Stimulated activated CD8-positive, alpha-beta memory T cell treated with anti-CD3 and anti-CD28 coated beads, Interleukin-12 subunit alpha, Interleukin-12 subunit beta, amount 100 ng/mL, for 24 hours (primary cell): ENCODE results near the gene DOCK11.

ENCODE experiments used
- DNase-seq: peaks from one replicate; pipeline ENCODE4 v3.0.0-alpha.2; 2020; ENCODE audit errors: extremely low read depth

The DOCK11 gene

DNA sequence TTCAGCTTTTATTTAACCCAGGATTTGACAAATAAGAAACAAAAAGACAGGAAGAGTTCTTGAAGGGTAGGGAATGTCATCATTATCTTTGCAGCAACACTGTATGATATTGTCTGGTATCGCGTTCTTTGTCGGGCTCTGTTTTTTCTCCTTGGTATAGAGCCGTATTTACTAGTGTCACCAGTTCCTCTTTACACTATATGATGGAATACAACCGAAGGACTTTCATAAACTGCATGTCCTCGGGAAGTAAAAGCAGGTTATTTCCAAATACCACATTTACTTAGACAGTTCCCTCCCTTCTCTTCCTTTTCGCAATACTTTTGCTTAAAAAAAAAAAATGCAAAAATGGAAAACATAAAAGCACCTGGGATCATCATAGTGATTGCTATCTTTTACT, 135.2 kb downstream of the DOCK11 start:
- no peak for DNase-seq

DNA sequence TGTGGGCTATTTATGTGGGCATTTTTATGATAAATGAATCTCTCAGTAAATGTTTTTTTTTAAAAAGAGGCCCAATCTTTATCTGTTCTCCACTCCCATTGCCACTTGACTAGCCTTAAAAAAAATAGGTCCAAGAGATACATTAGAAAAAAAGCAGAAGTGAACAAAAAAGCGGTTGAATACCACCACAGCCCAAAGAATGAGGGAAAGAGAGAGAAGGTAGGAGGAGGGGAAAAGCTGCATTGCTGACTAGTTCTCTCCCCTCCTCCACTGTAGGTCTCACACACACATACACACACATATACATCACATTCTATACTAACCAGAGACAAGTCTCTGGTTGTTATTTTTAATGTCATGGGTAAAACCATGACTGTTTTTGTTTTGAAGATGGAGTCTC, 136.0 kb downstream of the DOCK11 start:
- no peak for DNase-seq

DNA sequence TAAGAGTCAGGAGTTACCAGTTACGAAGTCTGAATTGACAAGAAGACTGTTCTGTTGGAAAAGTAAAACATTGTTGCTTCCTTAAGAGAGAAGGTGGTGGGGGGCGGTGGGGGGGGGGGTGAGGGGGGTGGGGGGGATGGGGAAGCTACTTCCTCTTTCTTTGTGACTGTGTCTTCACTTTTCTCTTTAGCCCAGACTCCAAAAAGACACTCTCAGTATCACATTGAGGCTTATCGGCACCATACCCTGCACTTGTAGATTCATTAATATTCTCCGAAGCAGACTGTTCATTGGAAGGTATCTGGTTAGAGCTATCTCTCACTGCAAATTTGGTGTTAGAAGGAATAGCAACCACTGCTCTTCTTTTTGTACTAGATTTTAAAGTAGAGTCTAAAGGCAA, 137.2 kb downstream of the DOCK11 start:
- no peak for DNase-seq

DNA sequence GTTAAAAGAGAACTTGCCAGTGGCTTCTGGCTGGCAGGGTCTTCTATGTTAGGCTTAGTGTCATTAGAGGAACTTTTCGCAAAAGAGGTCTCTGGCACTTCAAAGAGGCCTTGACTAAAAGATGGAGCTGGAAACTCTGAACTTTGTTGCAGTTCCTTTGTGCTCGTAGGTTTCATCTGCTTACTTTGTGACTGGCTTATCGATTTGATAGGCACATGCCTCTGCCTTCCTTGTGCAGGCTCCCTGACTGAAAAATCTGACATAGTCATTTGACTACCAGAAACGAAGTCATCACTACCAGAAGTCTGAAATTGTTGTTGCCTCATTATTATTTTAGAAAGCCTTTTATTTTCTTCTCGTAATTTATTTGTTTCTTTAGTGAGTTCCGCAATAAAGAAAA, 137.9 kb downstream of the DOCK11 start:
- DNase-seq = no peak

DNA sequence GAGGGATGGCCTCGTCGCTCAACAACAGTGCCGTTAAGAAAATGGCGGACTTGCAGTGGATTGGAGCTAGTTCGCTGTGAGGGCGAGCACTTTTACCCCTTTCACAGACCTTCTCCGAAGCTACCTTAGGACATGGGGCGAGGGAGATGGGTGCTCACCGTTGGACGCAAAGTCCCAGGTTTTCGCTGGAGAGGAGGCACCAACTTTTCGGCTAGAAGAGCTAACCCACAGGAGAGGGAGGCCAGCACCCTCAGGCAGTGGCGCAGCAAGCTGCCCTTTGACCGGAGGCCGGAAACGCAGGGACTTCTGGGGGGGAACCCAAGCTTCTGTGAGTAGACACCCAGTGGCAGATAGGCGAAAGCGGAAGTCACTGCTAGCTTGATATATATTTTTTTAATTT, 138.7 kb downstream of the DOCK11 start:
- no peak for DNase-seq

DNA sequence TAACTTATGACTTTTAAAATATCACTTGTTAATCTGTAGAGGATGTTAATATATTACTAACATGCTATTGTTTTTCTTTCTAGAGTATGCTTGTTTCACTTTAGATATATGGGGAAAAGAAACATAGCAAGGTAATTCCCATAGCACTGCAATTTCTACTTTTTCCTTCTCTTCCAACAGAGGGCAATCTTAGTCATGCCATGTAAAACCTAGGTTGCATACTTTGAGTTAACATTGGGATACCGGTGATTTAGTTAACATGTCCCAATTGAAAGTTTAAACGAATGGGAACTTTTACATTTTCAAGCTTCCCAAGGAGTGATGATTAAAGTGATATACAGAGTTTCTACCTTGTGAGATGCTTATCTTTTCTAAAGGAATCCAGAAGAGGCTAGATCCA, 142.4 kb downstream of the DOCK11 start:
- no peak for DNase-seq

DNA sequence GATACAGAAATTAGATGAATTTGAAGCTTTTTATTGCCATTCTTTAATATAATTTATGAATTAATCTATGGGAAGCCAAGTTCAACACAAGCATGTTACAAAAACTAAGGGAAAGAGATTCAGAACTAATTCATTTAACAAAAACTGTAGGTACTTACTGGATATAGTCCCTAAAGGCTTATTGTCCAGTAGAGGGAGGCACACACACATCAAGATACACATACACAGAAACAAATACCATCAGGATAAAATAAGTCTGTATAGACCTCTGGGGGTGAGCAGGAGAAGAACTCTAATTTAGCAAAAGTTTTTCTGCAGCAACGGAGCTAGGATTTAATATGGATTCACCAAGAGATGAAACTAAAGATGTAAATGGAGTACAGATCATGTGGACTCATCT, 148.8 kb downstream of the DOCK11 start:
- DNase-seq = no peak

DNA sequence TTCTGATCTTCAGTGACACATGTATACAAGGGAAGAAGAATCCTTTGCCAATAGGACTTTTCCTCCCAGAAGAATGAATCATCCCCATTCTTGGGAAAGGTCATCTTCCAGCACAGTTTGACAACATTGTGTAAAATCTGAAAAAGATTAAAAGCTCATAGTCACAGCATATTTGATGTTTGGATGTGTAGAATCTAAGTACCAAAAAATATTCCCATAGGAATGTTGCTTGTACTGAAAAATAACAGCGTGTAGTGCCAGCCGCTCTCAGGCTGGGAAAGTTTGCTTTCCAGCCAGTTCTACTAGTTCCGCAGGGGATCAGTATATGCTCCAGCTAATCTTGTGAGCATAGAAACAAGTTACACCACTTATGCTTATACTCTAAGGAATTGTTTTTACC, 157.1 kb downstream of the DOCK11 start:
- no peak for DNase-seq

DNA sequence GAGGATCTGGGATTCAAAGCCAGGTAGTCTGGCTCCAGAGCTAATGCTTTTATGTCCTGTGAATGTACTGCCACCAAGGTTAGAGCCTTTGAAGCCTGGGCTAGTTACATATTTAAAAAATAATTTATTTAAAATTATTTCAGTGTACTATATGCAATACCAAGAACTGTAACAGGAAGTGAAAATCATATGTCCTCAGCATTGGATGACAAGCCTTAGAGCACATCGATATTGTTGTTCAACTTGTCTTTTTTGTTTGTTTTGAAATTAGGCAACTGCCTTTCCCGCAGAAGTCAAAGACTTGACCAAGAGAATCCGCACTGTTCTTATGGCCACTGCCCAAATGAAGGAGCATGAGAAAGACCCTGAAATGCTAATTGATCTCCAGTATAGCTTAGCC, 158.7 kb downstream of the DOCK11 start:
- DNase-seq = no peak

DNA sequence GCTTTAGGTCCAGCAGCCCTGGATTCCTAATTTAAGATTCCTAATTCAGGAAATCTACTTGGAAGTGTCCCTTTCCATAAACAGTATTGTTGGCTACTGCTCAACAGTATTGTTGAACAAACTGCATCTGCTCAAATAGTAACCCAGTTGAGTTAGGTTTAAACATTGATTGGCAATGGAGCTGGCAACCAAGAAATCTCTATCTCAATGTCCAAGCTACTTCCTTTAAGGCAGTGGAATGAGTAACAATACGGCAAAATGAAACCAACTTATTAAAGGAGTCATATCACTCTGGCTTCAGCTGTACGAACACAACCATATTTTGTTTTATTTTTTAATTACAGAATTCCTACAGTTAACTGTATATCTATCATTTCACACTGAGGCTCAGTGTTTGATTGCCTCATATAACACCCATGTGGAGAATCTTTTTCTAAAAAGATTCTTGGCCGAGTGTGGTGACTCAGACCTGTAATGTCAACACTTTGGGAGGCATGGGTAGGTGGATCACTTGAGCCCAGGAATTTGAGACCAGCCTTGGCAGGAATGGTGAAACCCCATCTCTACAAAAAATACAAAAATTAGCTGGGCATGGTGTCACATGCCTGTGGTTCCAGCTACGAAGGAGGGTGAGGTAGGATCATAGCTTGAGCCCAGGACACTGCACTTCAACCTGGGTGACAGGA, 160.1 kb downstream of the DOCK11 start:
- DNase-seq = no peak

DNA sequence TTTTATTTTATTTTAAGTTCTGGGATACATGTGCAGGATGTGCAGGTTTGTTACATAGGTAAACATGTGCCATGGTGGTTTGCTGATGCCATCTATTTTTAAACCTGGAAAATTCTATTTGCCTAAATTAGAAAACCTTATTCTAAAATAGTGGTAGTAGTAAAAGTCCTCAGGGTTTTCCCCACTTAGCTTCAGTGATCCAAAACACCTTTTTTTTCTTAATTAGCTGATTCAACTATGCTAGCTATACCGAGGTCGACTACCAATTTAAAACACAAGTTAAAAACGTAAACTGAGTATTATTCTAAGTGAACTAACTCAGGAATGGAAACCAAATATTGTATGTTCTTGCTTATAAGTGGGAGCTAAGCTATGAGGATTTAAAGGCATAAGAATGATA, 161.8 kb downstream of the DOCK11 start:
- no peak for DNase-seq

DNA sequence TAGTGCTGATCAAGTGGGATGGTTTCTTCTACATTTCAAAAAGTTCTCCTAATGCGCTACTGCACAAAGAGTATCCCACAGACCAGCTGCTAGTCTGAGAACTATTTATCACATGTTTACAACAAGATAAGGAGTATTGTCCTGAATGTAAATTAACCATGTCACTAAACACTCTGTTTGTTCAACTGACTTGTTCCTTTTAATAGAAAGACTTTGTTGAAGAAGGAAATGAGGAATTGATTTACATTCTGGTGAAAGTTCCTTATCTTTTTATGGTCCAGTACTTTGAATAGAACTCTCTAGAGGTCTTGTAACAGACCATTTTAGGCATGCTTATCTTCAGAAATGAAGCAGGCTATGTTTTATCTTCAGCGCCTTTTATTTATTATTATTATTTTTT, 164.5 kb downstream of the DOCK11 start:
- DNase-seq = no peak

DNA sequence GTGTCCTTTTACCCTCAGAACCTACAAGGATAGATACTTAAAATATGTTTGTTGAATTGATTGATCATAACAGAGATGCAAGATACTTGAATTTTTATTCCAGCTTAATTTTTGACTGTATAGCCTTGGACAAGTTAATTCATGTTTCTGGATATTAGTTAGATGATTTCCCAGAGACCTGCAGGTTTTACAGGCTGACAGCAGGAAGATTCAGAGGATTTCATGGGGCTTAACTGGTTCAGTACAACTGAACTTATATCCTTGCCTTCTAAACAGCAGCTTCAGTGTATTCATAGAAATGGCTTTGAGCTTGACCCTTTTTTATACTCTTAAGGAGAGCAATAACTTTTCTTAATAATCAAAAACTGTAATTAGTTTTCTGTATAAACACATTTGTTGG, 169.6 kb downstream of the DOCK11 start:
- no peak for DNase-seq

DNA sequence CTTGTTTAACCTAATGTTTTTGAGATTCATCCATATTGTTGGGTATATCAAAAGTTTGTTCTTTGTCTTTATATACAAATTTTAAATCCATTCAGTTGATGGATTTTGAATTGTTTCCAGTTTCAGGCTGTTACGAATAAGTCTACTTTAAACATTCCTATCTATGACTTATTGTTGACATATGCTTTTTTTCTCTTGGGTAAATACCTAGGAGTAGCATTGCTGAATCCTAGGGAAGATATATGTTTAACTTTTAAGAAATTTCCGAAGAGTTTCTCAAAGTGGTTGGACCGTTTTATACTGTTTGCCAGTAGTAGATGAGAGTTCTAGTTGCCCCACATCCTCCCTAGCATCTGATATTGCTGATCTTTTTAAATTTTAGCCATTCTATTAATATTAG, 170.9 kb downstream of the DOCK11 start:
- DNase-seq = no peak

DNA sequence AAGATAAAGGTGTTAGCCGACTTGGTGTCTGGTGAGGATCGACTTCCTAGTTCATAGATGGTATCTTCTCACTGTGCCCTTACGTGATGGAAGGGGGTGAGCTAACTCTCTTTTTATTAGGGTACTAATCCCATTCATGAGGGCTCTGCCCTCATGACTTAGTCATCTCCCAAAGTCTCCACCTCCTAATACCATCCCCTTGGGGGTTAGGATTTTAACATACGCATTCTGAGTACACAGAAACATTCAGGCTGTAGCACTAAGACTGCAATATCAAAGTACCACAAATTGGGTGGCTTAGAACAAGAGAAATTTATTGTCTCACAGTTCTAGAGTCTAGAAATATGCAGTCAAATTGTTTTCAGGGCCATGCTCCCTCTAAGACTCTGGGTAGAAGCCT, 173.8 kb downstream of the DOCK11 start:
- DNase-seq = no peak

DNA sequence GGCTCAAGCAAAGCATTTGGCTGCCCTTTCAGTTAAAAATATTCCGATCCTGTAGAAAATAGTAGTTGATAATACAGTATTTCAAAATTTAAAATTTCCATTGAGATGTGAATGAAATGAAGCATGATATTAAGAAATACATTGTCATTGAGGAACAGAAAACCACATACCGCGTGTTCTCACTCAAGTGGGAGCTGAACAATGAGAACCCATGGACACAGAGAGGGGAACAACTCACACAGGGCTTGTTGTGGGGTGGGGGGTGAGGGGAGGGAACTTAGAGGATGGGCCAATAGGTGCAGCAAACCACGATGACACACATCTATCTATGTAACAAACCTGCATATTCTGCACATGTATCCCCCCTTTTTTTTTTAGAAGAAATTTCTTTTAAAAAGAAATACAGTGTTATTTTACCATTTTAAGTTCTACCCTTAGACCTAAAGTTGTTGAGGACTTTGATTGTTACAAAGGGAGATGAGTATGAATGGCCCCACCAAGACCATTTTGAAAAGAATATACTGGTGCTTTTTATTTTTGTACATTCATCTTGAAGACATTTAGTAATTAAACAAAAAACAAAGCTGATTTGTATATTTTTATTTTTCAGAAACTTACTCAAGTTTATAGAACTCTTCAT, 179.8 kb downstream of the DOCK11 start:
- no peak for DNase-seq

DNA sequence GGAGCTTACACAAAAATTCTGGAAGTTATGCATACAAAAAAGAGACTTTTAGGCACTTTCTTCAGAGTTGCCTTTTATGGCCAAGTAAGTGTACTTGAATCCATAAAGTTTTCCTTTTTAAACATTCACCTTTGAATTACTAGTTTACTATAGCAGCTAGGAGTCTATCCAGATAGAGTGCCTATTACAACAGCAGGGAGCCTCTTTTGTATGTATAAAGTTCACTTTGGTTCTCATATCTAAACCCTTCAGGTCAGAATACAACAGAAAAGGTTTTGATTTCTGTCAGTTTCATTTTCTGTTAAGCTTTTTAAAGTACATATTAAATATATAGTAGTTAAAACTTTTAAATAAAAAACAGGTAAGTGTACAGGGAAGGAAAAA, 180.3 kb downstream of the DOCK11 start:
- no peak for DNase-seq

DNA sequence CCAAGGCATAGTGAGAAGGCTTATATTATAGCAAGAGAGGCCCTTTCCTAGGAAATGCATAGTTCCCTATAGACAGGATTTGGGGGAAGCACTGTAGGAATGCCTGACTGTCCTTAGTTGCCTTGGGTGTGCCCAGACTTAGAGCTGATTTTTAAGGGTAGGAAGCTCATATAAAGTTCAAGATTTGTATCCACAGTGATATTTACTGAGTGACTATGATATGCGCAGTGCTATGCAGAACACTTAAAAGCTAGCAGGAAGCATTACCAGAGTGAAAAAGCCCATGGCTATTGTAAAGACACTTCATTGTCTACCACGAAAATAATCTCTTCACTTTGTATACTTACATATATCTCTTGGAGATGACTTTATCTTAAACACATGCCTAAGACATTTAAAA, 181.7 kb downstream of the DOCK11 start:
- DNase-seq = no peak

DNA sequence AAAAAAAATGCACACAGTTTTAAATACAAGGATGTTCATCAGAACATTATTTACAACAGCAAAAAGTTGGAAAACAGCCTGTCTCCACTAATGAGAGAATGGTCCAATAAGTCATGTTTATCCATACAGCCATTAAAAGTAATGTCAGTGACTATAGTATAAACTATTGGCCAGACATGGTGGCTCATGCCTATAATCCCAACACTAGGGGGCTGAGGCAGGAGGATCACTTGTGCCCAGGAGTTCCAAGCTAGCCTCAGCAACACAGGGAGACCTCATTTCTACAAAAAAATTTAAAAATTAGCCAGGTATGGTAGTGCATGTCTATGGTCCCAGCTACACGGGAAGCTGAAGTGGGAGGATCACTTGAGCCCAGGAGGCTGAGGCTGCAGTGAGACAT, 183.7 kb downstream of the DOCK11 start:
- no peak for DNase-seq

DNA sequence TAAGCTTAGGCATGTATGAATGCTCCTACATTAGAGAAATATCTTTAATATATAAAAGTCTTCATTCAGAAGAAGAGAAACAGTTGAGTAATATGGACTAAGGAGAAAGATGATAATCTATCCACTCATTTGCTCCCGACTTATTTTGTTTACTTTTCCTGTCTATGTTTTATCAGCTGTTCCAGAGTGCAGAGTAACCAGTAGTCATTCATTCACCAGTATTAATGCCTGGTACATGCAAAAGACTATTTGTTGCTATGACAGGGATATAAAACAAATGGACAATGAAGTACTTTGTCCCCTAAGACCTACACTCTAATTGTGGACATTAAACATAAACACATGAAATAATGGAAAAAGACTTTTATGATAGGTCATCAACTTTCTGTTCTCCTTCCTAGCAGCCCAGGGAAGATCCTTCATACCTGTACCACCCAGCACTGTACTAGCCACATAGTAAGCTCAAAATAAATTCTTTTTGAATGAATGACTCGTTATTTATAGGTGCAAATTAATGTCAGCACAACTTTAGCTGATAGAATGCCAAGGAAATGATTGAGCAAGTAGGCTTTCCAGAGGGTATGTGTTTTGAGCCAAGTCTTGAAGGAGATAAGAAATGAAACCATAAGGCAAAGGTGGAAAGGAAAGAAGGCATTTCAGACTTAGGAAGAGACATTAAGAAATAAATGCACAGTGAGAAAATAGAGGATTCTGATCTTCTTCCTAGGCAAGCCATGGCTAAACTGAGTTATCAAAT, 186.8 kb downstream of the DOCK11 start:
- no peak for DNase-seq

DNA sequence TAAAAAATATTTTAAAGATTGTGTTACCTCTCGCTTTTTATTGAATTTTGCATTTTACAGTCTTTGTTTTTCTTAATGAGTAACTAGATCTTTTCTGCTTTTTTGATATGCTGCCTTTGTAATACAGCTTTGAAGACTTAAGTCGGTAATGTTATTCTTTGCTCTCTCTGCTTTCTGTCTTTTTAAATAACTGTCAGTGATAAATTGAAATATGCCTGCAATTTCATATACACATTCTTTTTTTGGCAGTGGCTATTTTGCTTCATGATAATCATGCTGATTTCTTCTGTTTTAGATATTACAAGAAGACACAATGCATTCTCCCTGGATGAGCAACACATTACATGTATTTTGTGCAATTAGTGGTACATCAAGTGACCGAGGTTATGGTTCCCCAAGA, 189.8 kb downstream of the DOCK11 start:
- no peak for DNase-seq

DNA sequence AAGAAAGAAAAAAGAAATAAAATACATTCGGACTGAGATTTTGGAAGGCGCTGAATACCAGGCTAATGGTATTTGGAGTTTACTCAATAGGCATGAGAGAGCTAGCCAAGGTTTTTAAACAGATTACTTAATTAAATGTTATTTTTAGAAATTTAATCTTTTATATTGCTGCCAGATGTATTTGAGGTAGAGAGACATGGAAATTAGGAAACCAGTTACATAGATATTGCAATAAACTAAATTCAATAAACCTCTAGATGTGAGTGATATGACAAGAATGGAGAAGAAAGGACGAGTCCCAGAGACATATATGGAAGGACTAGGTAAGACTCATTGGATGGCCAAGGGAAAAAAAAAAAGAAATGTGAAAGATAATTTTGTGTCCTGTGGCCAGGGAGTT, 193.3 kb downstream of the DOCK11 start:
- DNase-seq = no peak

DNA sequence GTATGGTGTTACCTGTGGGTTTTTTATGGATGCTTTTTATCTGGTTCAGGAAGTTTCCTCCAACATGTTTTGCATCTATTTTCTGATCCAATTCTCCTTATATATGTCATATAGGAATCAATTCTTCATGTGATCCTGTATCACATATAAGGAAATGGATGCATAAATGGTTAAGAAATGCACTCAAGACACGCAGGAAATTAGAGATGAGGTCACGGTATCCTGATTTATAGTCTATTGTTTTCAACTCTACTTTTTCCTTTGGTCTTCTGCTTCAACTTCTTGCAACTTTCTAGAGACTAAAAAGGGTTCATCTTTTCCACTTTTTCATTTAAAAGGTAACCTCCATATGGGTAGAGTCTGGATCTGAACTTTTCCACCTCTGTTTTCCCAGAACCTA, 198.2 kb downstream of the DOCK11 start:
- no peak for DNase-seq
